Osteocyte (in vitro differentiated cells): ENCODE data around the gene C18orf63. TPM values are rescaled to one million over a fixed set of nuclear protein-coding genes. Genes with fewer than 3 reads are reported as not detected.

ENCODE experiments used
- DNase-seq: peaks from one replicate; pipeline ENCODE4 v3.0.0; 2021; ENCODE audit warnings: mixed read lengths; ENCODE audit not compliant: unreplicated experiment; ENCODE audit errors: extremely low spot score
- H3K27ac Mint-ChIP-seq: one replicate; pipeline ENCODE4 v1.8.0; 2021; ENCODE audit warnings: mild to moderate bottlenecking, mixed read lengths; ENCODE audit not compliant: unreplicated experiment
- H3K27me3 Mint-ChIP-seq: one replicate; pipeline ENCODE4 v1.8.0; 2021; ENCODE audit warnings: mixed read lengths; ENCODE audit not compliant: unreplicated experiment
- H3K36me3 Mint-ChIP-seq: one replicate; pipeline ENCODE4 v1.8.0; 2021; ENCODE audit warnings: mixed read lengths; ENCODE audit not compliant: unreplicated experiment
- H3K4me1 Mint-ChIP-seq: one replicate; pipeline ENCODE4 v1.8.0; 2021; ENCODE audit warnings: mixed read lengths; ENCODE audit not compliant: unreplicated experiment
- H3K4me3 Mint-ChIP-seq: one replicate; pipeline ENCODE4 v1.8.0; 2021; ENCODE audit warnings: mild to moderate bottlenecking, moderate library complexity, mixed read lengths; ENCODE audit not compliant: unreplicated experiment
- H3K9me3 Mint-ChIP-seq: one replicate; pipeline ENCODE4 v1.8.0; 2021; ENCODE audit warnings: mixed read lengths; ENCODE audit not compliant: unreplicated experiment
- total RNA-seq: library from RNA; stranded (reverse); gene quantifications from 2 replicates; pipeline ENCODE4 v1.2.1, GENCODE V29; 2021
- TF ChIP-seq, protein P1 (sequence below): fragments of 200-600 bp; sonication (generic); IDR thresholded peaks from 2 replicates; pipeline ENCODE4 v1.5.0; 2021; ENCODE audit warnings: antibody characterized with exemption, mild to moderate bottlenecking, moderate library complexity

The C18orf63 gene
- total RNA-seq, 1 donor from 2014 or later: not detected

DNA sequence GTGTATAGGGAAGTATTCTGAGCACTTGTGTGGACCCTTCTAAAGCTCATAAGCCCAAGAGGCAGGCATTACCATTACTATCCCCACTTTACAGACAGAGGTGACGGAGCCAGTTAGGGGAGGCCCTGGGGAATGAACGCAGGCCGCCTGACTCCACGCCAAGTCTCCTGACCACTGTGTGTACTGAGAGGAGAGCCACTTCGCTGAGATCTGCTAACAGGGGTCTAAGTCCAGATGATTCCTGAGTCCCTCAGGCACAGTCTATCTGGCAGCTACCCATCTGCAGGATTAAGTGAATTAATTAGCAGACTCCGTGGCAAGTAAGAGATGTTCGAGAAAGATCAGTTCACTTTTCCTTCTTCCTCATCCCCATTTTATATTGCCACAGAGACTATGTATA lies 37.6 kb upstream of the C18orf63 start:
- Mint-ChIP-seq H3K4me3 (no peak overlapping the region), H3K27me3 (no peaks in the 10 kb centered on the region), H3K36me3 (no peaks in the 10 kb centered on the region), H3K4me1 (peaks cover 16% of the 10 kb centered on the region), H3K27ac (no peak overlapping the region), H3K9me3 (no peaks in the 10 kb centered on the region)
- DNase-seq: no peak
- TF ChIP-seq, protein P1, sequence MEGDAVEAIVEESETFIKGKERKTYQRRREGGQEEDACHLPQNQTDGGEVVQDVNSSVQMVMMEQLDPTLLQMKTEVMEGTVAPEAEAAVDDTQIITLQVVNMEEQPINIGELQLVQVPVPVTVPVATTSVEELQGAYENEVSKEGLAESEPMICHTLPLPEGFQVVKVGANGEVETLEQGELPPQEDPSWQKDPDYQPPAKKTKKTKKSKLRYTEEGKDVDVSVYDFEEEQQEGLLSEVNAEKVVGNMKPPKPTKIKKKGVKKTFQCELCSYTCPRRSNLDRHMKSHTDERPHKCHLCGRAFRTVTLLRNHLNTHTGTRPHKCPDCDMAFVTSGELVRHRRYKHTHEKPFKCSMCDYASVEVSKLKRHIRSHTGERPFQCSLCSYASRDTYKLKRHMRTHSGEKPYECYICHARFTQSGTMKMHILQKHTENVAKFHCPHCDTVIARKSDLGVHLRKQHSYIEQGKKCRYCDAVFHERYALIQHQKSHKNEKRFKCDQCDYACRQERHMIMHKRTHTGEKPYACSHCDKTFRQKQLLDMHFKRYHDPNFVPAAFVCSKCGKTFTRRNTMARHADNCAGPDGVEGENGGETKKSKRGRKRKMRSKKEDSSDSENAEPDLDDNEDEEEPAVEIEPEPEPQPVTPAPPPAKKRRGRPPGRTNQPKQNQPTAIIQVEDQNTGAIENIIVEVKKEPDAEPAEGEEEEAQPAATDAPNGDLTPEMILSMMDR: no peak

DNA sequence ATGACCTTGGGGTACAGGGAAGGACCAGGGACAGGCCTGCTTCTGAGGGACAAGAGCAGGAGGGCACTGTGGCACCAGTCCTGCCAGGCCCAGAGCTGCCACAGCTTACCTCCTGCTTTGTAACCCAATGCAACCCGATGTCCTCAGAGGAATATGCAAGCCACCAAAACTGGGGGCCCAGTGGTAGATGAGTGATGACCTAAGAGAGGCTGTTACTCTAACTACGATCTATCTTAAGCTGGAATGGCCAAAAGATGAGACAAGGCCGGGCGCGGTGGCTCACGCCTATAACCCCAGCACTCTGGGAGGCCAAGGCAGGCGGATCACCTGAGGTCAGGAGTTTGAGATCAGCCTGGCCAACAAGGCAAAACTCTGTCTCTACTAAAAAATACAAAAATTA lies 36.7 kb upstream of the C18orf63 start:
- Mint-ChIP-seq H3K4me3 (no peak overlapping the region), H3K9me3 (no peaks in the 10 kb centered on the region), H3K27ac (no peak overlapping the region), H3K4me1 (peaks cover 16% of the 10 kb centered on the region), H3K27me3 (no peaks in the 10 kb centered on the region), H3K36me3 (no peaks in the 10 kb centered on the region)
- TF ChIP-seq, protein P1: no peak
- DNase-seq: no peak

DNA sequence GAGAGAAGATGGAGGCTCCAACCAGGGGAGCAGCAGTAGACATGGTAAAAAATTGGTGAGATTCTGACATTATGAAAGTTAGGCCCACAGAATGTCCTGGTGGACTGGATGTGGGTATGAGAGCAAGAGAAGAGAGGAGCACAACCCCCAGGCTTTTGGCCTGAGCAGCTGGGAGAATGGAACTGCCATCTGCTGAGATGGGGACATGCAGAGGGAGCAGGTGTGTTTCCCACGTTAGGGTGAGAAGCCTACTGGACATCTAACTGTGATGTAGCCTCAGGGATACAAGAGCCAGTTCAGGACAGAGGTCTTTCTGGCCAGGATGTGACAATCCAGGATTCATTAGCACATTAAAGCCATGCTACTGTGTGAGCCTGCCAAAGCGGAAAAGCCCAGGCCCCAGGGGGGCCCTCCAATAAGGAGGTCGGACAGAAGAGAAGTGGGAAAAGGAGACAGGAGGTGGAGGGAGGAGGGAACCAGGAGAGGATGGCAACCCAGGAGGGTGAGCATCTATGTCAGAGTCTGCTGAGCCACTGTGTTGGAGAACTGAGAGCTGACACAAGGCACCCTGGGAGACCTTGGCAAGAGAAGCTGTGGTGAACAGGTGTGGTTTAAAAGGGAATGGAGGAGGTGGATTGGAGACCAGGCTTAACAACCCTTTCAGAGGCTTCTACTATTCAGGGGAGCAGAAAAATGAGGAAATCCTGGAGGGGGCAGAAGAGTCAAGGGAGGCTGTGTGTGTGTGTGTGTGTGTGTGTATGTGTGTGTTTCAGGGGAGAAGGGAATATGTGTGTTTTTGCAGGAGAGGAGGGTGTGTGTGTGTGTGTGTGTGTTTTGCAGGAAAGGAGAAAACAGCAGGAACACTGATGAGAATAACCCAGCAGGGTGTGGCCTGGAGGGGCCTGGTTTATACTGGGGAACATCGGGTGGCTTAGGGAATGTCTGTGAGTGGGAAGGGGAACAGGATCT lies 34.3 kb upstream of the C18orf63 start:
- Mint-ChIP-seq H3K27ac (no peak overlapping the region), H3K27me3 (no peaks in the 10 kb centered on the region), H3K9me3 (no peaks in the 10 kb centered on the region), H3K4me3 (no peak overlapping the region), H3K36me3 (no peaks in the 10 kb centered on the region), H3K4me1 (peaks cover 16% of the 10 kb centered on the region)
- TF ChIP-seq, protein P1: no peak
- DNase-seq: no peak

DNA sequence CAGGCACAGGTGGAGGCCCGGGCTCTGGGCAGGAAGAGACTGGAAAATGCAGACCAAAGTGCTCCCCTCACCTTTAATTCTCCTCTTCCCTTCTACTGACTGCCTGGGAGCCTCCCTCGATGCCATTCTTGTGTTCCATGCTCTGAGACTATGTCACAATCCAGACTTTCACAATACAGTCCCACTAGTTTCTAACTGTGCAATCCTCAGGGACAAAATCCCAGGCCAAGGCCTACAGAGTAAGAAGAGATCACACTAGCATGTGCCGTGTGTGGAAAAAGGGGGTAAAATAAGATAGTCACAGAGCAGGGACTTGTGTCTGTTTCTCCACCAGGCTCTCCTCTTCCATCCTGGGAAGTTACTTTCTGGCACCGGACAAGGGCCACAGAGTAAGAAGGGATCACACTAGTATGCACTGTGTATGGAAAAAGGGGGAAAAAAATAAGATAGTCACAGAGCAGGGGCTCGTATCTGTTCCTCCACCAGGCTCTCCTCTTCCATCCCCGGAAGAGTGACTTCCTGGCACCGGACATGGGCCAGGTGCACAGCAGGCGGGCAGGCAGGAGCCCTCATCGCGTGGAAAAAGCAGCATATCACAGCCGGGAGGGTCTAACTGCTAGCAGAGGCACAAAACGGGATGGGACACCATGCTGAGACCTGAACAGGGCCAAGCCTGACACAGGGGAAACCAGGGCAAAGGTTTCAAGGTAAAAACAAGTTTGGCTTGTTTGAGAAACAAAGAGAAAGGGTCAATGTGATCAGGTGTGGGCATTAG lies 33.5 kb upstream of the C18orf63 start:
- Mint-ChIP-seq H3K9me3 (no peaks in the 10 kb centered on the region), H3K4me3 (no peak overlapping the region), H3K36me3 (no peaks in the 10 kb centered on the region), H3K27ac (no peak overlapping the region), H3K4me1 (peaks cover 18% of the 10 kb centered on the region), H3K27me3 (no peaks in the 10 kb centered on the region)
- TF ChIP-seq, protein P1: no peak
- DNase-seq: no peak
